HepG2 (cell line): ENCODE results near the gene PGS1. TPM values are rescaled to one million over a fixed set of nuclear protein-coding genes. Genes with fewer than 3 reads are reported as not detected.
A peak's percentile ranks its signal among the peaks of the same experiment; 100 is the strongest.

Experiments used
- GZF1 ChIP-seq: sonication (generic); formaldehyde crosslinking; IDR thresholded peaks from 2 replicates; pipeline ENCODE4 v1.5.1; 2020; ENCODE audit warnings: mild to moderate bottlenecking, missing genetic modification reagents
- HES4 ChIP-seq: sonication (generic); formaldehyde crosslinking; IDR thresholded peaks from 2 replicates; pipeline ENCODE4 v1.9.0; 2021; ENCODE audit warnings: mild to moderate bottlenecking, missing genetic modification reagents, borderline replicate concordance
- KAT7 ChIP-seq: IDR thresholded peaks from 2 replicates; pipeline ENCODE4 v1.6.1; 2018; ENCODE audit warnings: borderline replicate concordance, missing compliant biosample characterization
- KDM6A ChIP-seq: IDR thresholded peaks from 2 replicates; pipeline ENCODE4 v1.6.1; 2016; ENCODE audit warnings: low read depth
- MAX ChIP-seq: IDR thresholded peaks from 2 replicates; pipeline ENCODE4 v1.6.1; 2012; ENCODE audit warnings: inconsistent platforms
- SALL1 ChIP-seq: sonication (generic); formaldehyde crosslinking; IDR thresholded peaks from 2 replicates; pipeline ENCODE4 v1.8.0; 2022; ENCODE audit warnings: mild to moderate bottlenecking, missing genetic modification reagents
- TGIF2 ChIP-seq: IDR thresholded peaks from 2 replicates; pipeline ENCODE4 v1.6.1; 2016; ENCODE audit warnings: control low read depth, missing compliant biosample characterization
- TOPORS ChIP-seq: sonication (generic); formaldehyde crosslinking; IDR thresholded peaks from 2 replicates; pipeline ENCODE4 v1.8.0; 2023; ENCODE audit warnings: mild to moderate bottlenecking, missing genetic modification reagents
- U2AF2 ChIP-seq: fragments of 200-400 bp; formaldehyde crosslinking; IDR thresholded peaks from 2 replicates; pipeline ENCODE4 v1.6.1; 2017; ENCODE audit warnings: low read depth, mild to moderate bottlenecking, low read length
- ZFP91 ChIP-seq: sonication (generic); formaldehyde crosslinking; IDR thresholded peaks from 2 replicates; pipeline ENCODE4 v1.9.0; 2022; ENCODE audit warnings: missing genetic modification reagents, mild to moderate bottlenecking, borderline replicate concordance
- ZNF446 ChIP-seq: sonication (generic); formaldehyde crosslinking; IDR thresholded peaks from 2 replicates; pipeline ENCODE4 v1.5.0; 2020; ENCODE audit warnings: mild to moderate bottlenecking, missing genetic modification reagents
- ZNF616 ChIP-seq: sonication (generic); formaldehyde crosslinking; IDR thresholded peaks from 2 replicates; pipeline ENCODE4 v1.5.0; 2020; ENCODE audit warnings: low read depth, mild to moderate bottlenecking, missing genetic modification reagents
- ZNF629 ChIP-seq: sonication (generic); formaldehyde crosslinking; conservative IDR thresholded peaks from 2 replicates; pipeline ENCODE4 v1.5.0; 2020; ENCODE audit warnings: missing genetic modification reagents
- ZNF672 ChIP-seq: sonication (generic); formaldehyde crosslinking; IDR thresholded peaks from 2 replicates; pipeline ENCODE4 v1.8.1; 2022; ENCODE audit warnings: missing genetic modification reagents
- ZNF770 ChIP-seq: sonication (generic); formaldehyde crosslinking; IDR thresholded peaks from 2 replicates; pipeline ENCODE4 v1.5.0; 2020; ENCODE audit warnings: mild to moderate bottlenecking, missing genetic modification reagents
- polyA plus RNA-seq, 8 experiments: library from polyadenylated mRNA; depleted of rRNA in 3 of 8; stranded (reverse) in 7 of 8; unstranded in 1 of 8; fragments of >200 nt; fragmentation: Illumina TruSeq in 4 of 8; extraction: Trizol in 4 of 8; gene quantifications; 2 replicates each; pipeline versions ENCODE4 v1.2.1 to v1.2.3, GENCODE V29; 2011 to 2016; ENCODE audit warnings: low read depth in 4 of 8, missing spikeins in 1 of 8, mixed read lengths in 1 of 8; ENCODE audit not compliant: insufficient read depth in 1 of 8
- total RNA-seq, 5 experiments: library from RNA; depleted of rRNA; stranded (reverse); fragments of >200 nt; fragmentation: Illumina TruSeq; extraction: Trizol; gene quantifications; 2 replicates each; pipeline ENCODE4 v1.2.3, GENCODE V29; 2016; ENCODE audit warnings: low read depth in 1 of 5
- TF ChIP-seq, protein P1 (sequence below): sonication (generic); formaldehyde crosslinking; IDR thresholded peaks from 2 replicates; pipeline ENCODE4 v1.4.0; 2020; ENCODE audit warnings: low read depth, missing genetic modification reagents
- TF ChIP-seq, protein P2 (sequence below): IDR thresholded peaks from 2 replicates; pipeline ENCODE4 v1.6.1; 2016; ENCODE audit warnings: mild to moderate bottlenecking
- TF ChIP-seq, protein P3 (sequence below): sonication (generic); formaldehyde crosslinking; IDR thresholded peaks from 2 replicates; pipeline ENCODE4 v1.5.1; 2020; ENCODE audit warnings: missing genetic modification reagents, mild to moderate bottlenecking, borderline replicate concordance

The PGS1 gene
- total and polyA plus RNA-seq, 2 of the 13 experiments (the other 11 are each of a cell fraction or from before 2014, with no cell fraction given), result 25.9 to 31.5 TPM

GRCh38 chr17:78433013-78433727, 54.7 kb downstream of the PGS1 start (continued):
- TF ChIP-seq, protein P1, sequence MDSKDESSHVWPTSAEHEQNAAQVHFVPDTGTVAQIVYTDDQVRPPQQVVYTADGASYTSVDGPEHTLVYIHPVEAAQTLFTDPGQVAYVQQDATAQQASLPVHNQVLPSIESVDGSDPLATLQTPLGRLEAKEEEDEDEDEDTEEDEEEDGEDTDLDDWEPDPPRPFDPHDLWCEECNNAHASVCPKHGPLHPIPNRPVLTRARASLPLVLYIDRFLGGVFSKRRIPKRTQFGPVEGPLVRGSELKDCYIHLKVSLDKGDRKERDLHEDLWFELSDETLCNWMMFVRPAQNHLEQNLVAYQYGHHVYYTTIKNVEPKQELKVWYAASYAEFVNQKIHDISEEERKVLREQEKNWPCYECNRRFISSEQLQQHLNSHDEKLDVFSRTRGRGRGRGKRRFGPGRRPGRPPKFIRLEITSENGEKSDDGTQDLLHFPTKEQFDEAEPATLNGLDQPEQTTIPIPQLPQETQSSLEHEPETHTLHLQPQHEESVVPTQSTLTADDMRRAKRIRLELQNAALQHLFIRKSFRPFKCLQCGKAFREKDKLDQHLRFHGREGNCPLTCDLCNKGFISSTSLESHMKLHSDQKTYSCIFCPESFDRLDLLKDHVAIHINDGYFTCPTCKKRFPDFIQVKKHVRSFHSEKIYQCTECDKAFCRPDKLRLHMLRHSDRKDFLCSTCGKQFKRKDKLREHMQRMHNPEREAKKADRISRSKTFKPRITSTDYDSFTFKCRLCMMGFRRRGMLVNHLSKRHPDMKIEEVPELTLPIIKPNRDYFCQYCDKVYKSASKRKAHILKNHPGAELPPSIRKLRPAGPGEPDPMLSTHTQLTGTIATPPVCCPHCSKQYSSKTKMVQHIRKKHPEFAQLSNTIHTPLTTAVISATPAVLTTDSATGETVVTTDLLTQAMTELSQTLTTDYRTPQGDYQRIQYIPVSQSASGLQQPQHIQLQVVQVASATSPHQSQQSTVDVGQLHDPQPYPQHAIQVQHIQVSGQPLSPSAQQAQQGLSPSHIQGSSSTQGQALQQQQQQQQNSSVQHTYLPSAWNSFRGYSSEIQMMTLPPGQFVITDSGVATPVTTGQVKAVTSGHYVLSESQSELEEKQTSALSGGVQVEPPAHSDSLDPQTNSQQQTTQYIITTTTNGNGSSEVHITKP, result no peak
- TF ChIP-seq ZNF616 (CRISPR knock-in tag) (no peak), HES4 (peak; percentile 65), TOPORS (no peak), TGIF2 (CRISPR knock-in tag) (no peak), KAT7 (no peak), ZFP91 (peak; percentile 77; the same call in 1 of the 2 replicates), MAX (peak; percentile 47; the same call in 1 of the 2 replicates), ZNF629 (peak; percentile 98), U2AF2 (no peak), SALL1 (CRISPR knock-in tag) (peak; percentile 83), ZNF446 (CRISPR knock-in tag) (peak; percentile 78), KDM6A (peak; percentile 79), ZNF672 (CRISPR knock-in tag) (no peak), GZF1 (no peak), ZNF770 (peak; percentile 87)
- TF ChIP-seq, protein P2, sequence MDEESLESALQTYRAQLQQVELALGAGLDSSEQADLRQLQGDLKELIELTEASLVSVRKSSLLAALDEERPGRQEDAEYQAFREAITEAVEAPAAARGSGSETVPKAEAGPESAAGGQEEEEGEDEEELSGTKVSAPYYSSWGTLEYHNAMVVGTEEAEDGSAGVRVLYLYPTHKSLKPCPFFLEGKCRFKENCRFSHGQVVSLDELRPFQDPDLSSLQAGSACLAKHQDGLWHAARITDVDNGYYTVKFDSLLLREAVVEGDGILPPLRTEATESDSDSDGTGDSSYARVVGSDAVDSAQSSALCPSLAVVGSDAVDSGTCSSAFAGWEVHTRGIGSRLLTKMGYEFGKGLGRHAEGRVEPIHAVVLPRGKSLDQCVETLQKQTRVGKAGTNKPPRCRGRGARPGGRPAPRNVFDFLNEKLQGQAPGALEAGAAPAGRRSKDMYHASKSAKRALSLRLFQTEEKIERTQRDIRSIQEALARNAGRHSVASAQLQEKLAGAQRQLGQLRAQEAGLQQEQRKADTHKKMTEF (CRISPR knock-in tag), result 0 out of 2 replicates have a peak, but pooled peaks have one; percentile 36
- TF ChIP-seq, protein P3, sequence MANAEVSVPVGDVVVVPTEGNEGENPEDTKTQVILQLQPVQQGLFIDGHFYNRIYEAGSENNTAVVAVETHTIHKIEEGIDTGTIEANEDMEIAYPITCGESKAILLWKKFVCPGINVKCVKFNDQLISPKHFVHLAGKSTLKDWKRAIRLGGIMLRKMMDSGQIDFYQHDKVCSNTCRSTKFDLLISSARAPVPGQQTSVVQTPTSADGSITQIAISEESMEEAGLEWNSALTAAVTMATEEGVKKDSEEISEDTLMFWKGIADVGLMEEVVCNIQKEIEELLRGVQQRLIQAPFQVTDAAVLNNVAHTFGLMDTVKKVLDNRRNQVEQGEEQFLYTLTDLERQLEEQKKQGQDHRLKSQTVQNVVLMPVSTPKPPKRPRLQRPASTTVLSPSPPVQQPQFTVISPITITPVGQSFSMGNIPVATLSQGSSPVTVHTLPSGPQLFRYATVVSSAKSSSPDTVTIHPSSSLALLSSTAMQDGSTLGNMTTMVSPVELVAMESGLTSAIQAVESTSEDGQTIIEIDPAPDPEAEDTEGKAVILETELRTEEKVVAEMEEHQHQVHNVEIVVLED (CRISPR knock-in tag), result 0 out of 2 replicates have a peak, but pooled peaks have one; percentile 16
